T-helper 22 cell (primary cell): ENCODE results near the gene TFEB.

Source experiments
- DNase-seq: peaks from one replicate; pipeline ENCODE4 v3.0.0-alpha.2; 2020; ENCODE audit warnings: low read depth

TFEB gene

GRCh38 chr6:41674231-41675000 is 61.0 kb downstream of the TFEB start:
- DNase-seq = no peak

DNA sequence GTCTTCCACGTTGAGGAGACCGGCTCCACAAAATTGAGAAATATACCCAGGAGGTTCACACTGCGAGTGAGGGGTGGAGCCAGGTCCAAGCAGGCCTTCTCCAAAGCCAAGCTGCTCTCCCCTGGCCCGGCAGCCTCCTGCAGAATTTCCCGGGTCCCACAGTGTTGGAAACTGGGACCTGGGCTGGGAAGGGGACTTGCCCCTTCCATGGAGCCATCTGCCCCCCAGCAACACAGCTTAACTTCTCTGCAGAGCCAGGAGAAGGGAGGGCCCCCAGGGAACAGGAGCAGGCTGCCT is 61.8 kb downstream of the TFEB start:
- DNase-seq = no peak

GRCh38 chr6:41672816-41673703 is 62.3 kb downstream of the TFEB start:
- DNase-seq = no peak

GRCh38 chr6:41672016-41672415 is 63.4 kb downstream of the TFEB start:
- DNase-seq = no peak

GRCh38 chr6:41671376-41671775 is 64.0 kb downstream of the TFEB start:
- no peak for DNase-seq

DNA sequence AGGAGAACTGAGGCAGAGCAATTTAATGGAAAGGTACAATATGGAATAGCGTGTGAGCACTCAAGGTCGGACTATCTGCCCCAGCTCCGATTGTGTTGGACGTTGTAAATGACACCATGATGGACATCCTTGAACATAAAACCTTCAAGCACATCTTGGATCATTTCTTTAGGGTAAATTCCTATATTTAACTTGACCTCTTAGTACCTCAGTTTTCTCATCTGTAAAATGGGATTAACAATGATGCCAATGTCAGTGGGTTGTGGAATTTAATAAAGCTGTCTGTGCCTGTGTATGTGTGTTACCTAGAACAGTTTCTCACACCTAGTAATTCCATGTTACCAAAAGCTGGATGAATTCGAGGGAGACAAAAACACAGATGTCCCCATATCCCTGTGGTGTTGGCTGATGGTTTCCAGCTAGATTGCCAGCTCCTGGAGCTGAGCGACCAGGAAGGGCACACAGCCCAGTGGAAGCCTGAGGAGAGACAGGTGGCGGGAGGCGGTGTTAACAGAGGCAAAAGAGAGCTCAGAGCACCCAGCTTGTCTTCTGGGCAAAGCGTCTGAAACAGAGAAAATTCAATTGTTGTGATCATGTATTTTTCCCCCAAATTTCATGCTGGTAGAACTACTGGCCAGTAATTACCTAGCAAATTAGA is 64.6 kb downstream of the TFEB start:
- DNase-seq = no peak

DNA sequence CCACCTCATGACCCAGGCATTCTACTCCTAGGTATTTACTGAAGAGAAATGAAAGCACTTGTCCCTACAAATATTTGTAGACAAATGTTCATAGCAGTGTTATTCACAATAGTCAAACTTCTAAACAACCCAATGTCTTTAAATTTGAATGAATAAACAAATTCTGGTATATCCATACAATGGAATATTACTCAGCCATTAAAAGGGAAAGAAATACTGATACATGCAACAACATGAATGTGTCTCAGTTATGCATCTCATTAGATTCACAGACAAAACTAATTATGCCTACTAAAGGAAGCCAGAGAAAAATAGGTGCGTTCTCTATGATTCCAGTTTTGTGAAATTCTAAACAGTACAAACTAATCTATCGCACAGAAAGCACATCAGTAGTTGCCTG is 66.4 kb downstream of the TFEB start:
- DNase-seq = no peak

- DNase-seq = no peak
Observed at GRCh38 chr6:41667195-41667594, 68.2 kb downstream of the TFEB start.

DNA sequence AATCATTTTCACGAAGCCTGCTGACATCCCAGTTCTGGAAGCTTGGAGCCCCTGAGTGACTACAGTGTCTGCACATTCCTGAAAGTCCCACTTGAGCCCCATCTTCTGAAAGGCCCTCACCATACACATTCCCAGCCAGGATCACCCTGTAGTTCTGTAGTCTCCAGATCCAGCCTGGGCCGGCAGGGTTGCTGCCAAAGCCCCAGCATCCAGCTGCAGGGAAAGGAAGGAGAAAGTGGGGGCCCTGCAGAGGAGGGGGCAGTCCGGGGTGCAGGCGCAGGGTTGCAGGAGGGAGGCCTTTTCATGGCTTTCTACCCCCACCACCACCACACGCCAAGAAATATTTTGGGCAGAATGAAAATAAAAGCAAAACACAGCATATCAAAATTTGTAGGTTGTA is 71.1 kb downstream of the TFEB start:
- DNase-seq = no peak

- DNase-seq = no peak
Observed at GRCh38 chr6:41663568-41663967, 71.8 kb downstream of the TFEB start.

GRCh38 chr6:41659935-41660334 is 75.5 kb downstream of the TFEB start:
- DNase-seq = no peak

GRCh38 chr6:41658636-41659035 is 76.8 kb downstream of the TFEB start:
- DNase-seq = no peak

DNA sequence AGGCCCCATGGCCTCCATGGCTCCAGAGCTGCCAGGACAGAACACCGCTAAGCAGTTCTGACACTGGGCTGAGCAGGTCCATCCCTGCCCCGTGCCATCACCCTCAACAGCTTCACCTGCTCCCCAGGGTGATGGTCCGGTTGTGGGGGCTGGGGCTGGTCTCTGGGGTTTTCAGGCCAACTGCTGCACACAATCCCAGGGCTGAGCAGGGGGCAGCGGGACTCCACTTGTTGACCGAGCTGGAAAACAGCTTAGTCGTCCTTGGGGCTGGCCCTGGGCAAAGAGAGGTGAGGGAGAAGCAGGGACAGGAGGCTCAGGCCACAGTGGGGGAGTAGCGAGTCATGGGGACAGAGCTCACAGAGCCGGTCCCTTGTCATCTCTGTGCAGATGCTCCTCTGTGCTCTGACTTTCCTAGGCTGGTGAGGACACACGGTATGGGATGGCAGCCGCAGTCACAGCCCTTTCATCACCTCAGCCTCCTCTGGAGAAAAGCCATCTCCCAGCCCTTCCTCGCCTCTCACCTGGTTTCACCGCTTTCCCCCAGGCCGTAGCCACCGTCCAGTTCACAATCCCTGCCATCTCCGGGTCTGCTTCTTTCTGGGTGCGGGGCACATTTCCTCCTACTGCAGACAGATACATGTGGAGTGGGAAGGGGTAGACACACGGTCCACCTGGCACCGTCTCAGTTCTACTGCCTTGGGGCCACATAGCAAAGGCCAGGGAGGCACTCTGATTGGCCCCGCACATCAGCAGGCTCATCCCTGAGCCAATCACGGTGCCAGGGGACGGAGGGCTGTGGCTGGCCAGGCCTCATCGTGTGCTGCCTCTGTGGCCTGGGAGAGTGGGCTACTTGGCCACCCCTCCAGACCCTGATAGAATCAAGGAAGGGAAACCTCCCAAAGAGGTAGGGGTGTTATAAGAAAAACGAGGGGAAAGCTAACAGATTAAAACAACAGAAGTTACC is 78.0 kb downstream of the TFEB start:
- no peak for DNase-seq

- no peak for DNase-seq
Observed at GRCh38 chr6:41656002-41656691, 79.3 kb downstream of the TFEB start.

DNA sequence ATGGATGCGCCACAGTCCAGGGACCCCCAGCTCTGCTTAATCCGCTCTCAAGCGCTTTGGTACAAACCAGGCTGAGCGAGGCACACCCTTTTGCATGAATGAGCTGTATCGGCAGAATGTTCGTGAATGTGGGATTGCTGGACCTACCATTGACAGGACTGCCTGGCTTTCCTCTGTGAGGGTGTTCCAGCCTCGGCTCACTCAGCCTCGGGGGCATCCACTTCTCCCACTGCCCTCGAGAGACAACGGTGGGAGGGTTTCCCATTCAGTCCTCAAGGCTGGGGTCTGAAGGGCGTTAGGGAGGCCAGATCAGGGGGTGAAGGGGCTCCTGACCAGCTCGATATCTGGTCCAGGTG is 79.8 kb downstream of the TFEB start:
- no peak for DNase-seq

GRCh38 chr6:41655176-41655575 is 80.2 kb downstream of the TFEB start:
- no peak for DNase-seq

- no peak for DNase-seq
Observed at GRCh38 chr6:41654698-41655151, 80.7 kb downstream of the TFEB start.

GRCh38 chr6:41654151-41654697 is 81.2 kb downstream of the TFEB start:
- no peak for DNase-seq

GRCh38 chr6:41653691-41654090 is 81.7 kb downstream of the TFEB start:
- no peak for DNase-seq

DNA sequence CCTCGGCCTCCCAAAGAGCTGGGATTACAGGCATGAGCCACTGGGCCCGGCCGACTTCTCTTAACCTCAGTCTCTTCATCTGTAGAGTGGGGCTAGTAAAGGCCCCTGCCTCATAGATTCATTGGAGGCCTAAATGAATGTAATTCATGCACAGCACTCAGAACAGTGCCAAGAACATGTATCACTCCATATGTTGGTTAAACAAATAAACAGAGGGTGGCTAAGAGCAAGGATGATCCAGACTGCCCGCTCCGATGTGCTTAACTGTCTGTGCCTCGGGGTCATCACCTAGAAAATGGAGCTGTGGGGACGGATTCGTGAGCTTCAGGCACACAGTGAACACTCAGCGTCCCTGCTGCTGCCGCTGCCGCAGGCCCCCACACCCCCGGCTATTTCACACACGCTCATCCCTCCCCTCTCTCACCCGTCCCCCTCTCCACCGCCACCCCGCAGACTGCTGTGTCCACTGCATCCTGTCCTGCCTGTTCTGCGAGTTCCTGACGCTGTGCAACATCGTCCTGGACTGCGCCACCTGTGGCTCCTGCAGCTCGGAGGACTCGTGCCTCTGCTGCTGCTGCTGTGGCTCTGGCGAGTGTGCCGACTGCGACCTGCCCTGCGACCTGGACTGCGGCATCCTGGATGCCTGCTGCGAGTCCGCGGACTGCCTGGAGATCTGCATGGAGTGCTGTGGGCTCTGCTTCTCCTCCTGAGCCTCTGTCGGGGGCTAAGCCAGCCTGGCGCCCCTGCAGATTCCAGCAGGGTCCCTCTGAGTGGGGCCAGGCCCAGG is 82.3 kb downstream of the TFEB start:
- DNase-seq = no peak
